HAP-1 (cell line): ENCODE results near the gene GSTA2.
A peak's percentile ranks its signal among the peaks of the same experiment; 100 is the strongest.
"Not testable (repeated sequence)": the region's sequence is repeated elsewhere in the genome, so short reads cannot be mapped to it uniquely, and the experiment has no call there.

Source experiments
- DNase-seq, 2 experiments: peaks; one replicate each; pipeline ENCODE4 v3.0.0-alpha.2; 2016 to 2020; ENCODE audit warnings: low spot score in 2 of 2
- H3K27me3 ChIP-seq: fragments of 250-450 bp; sonication (Bioruptor Pico); 2 replicates; pipeline ENCODE4 v1.5.1; 2020; ENCODE audit warnings: low read depth, mild to moderate bottlenecking, moderate library complexity
- H3K36me3 ChIP-seq: fragments of 250-450 bp; sonication (Bioruptor Pico); replicated peaks from 2 replicates; pipeline ENCODE4 v1.5.1; 2020; ENCODE audit warnings: mild to moderate bottlenecking
- H3K4me1 ChIP-seq: fragments of 250-450 bp; sonication (Bioruptor Pico); 2 replicates; pipeline ENCODE4 v1.5.1; 2020; ENCODE audit warnings: mild to moderate bottlenecking
- H3K4me3 ChIP-seq: fragments of 250-450 bp; sonication (Bioruptor Pico); 2 replicates; pipeline ENCODE4 v1.5.1; 2020; ENCODE audit warnings: mild to moderate bottlenecking, moderate library complexity
- H3K9me3 ChIP-seq: fragments of 250-450 bp; sonication (Bioruptor Pico); 2 replicates; pipeline ENCODE4 v1.5.1; 2020; ENCODE audit warnings: mild to moderate bottlenecking, moderate library complexity
- in situ Hi-C: fragments of 300-500 bp; cut with MboI; formaldehyde crosslinking; loops from 3 replicates; pipeline ENCODE4 v1.14.3; 2020; ENCODE audit warnings: low sequenced_read_pairs, inconsistent platforms, mixed read lengths

The GSTA2 gene

DNA sequence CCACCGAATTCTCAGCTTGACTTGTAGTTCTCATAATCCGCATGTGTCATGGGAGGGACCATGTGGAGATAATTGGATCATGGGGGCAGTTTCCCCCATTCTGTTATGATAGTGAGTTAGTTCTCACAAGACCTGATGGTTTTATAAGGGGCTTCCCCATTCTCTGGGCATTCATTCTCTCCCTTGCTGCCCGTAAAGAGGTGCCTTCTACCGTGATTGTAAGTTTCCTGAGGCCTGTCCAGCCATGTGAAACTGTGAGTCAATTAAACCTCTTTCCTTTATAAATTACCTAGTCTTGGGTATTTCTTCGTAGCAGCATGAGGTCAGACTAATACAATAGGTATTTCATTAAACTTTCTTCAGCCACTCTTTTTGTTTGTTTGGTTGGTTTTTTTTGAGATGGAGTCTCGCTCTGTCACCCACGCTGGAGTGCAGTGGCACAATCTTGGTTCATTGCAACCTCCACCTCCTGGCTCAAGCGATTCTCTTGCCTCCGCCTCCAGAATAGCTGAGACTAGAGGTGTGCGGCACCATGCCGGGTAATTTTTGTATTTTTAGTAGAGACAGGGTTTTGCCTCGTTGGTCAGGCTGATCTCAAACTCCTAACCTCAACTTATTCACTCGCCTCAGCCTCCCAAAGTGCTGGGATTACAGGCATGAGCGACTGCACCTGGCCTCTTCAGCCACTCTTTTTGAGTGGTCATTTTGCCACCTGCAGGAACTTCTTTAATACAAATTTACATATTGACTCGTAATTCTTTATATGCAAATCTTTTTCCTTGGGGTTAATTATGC lies 36.3 kb downstream of the GSTA2 start:
- peaks cover 12% of the 10 kb centered on the region for H3K4me1 ChIP-seq
- H3K27me3 ChIP-seq, result no peaks in the 10 kb centered on the region
- H3K9me3 ChIP-seq, result no peaks in the 10 kb centered on the region
- no peaks in the 10 kb centered on the region for H3K36me3 ChIP-seq
- no peak overlapping the region for H3K4me3 ChIP-seq
- no peak for DNase-seq
- in situ Hi-C loops, result loop anchor here (10.0 kb wide), 1 partner anchor 78 kb away; the partner anchor contains the start of gene GSTA1

DNA sequence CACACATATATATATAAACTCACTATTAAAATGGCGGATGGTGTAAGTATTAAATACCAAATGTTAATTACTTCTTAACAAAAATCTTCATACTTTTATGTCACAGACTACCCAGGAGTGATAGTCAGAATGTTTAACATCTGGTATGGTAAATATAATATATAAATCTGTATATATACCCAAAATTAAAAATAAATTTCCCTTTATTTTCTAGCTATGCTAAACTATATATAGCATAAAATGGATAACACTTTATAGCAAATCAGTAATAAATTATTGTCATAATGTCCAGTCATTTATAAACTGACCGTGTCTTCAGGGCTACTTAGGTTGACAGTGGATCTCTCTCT lies 37.1 kb downstream of the GSTA2 start:
- in situ Hi-C loops, result loop anchor here (10.0 kb wide), 1 partner anchor 79 kb away; the partner anchor contains the start of gene GSTA1

DNA sequence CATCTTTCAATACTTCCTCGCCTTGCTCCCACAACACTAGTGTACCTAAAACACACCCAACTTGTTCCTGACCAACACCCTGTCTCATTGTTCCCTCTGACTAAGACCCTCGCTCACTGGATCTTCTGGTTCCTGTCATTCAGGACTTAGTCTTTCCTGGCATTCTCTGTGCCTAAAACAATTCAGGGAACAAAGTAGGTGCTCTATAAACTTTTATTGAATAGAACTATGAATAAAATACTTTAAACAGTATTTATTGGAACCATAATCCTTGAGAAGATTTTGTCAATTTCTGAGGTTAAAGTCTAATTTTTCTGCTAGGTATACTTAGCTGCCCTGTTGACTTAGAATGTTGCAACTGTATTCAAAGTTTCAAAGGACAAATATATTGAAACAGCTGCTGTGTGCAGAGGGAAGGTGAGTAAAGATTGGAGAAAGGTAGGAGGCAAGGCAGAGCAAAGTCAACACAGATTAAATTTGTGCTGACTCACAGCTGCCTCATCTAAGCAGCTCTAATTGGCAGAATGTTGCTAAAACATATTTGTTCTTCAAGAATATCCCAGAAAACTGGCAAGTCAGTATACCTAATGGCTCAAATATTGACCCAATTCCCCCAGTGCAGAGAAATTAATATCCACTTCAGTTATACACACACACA lies 37.6 kb downstream of the GSTA2 start:
- Histone ChIP-seq H3K4me1 (peaks cover 3% of the 10 kb centered on the region; the same call in 1 of the 2 replicates), H3K9me3 (no peaks in the 10 kb centered on the region), H3K4me3 (no peak overlapping the region), H3K27me3 (no peaks in the 10 kb centered on the region), H3K36me3 (no peaks in the 10 kb centered on the region)
- DNase-seq, result no peak
- in situ Hi-C loops, result loop anchor here (10.0 kb wide), 1 partner anchor 79 kb away; the partner anchor contains the start of gene GSTA1

More for the DNA sequence above, 37.1 kb downstream of the GSTA2 start:
- no peak for DNase-seq
- H3K4me1 ChIP-seq, result peaks cover 6% of the 10 kb centered on the region
- H3K4me3 ChIP-seq, result no peak overlapping the region
- H3K9me3 ChIP-seq, result no peaks in the 10 kb centered on the region
- H3K36me3 ChIP-seq, result no peaks in the 10 kb centered on the region
- H3K27me3 ChIP-seq, result no peaks in the 10 kb centered on the region

DNA sequence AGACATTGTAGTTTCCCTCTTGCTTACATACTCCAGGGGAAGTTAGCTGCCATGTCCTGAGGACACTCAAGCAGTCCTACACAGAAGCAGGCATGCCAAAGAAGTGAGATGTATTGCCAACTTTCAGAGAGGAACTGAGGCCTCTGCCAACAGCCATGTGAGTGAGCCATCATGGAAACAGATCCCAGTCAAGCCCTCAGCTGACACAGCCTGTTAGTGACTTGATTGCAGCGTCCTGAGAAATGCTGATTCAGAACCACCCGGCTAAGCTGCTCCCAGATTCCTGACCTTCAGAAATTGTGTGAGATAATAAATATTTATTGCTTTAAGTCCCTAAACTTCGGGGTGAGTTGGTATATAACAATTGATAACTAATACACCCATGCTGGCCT lies 38.1 kb downstream of the GSTA2 start:
- no peak for DNase-seq
- peaks cover 3% of the 10 kb centered on the region; the same call in 1 of the 2 replicates for H3K4me1 ChIP-seq
- no peaks in the 10 kb centered on the region for H3K9me3 ChIP-seq
- no peaks in the 10 kb centered on the region for H3K27me3 ChIP-seq
- in situ Hi-C loops, result loop anchor here (10.0 kb wide), 1 partner anchor 80 kb away; the partner anchor contains the start of gene GSTA1
- no peaks in the 10 kb centered on the region for H3K36me3 ChIP-seq
- H3K4me3 ChIP-seq, result no peak overlapping the region

DNA sequence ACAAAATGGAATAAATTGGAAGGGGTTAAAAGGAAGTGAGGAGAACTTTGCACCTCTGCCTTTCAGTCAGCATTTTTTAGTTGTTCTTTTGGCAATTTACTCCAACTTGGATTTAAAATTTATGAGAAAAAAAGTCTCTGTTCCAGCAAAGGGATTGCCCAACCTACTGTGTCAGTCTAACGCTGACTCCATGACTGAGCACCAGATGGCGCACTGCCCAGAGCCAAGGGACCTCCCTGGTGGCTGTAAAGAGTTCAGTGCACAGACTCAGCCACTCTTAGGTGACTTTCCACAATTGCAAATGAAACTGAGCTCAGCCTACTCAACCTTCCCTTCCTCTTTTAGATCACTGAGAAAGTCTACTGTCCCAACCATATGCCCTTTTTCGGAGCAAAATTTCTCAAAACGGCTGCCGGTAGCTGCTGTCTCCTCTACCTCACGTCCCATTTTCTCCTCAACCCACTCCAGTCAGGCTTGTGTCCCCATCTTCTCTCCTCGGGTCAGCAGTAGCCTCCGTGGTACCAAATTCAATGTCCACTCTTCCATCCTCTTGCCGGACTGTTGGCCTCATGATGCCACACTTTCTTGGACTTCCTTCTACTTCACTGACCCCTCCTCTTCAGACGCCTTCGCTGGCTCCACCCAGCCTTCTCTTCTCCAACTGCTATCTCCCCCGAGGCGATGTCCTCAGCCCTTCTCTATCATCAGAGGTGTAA lies 38.7 kb downstream of the GSTA2 start:
- Histone ChIP-seq H3K4me3 (no peak overlapping the region), H3K9me3 (no peaks in the 10 kb centered on the region), H3K27me3 (no peaks in the 10 kb centered on the region), H3K36me3 (no peaks in the 10 kb centered on the region), H3K4me1 (peaks cover 3% of the 10 kb centered on the region; the same call in 1 of the 2 replicates)
- DNase-seq, result peak; percentile 56 to 89
- in situ Hi-C loops, result loop anchor here (10.0 kb wide), 1 partner anchor 80 kb away; the partner anchor contains the start of gene GSTA1

DNA sequence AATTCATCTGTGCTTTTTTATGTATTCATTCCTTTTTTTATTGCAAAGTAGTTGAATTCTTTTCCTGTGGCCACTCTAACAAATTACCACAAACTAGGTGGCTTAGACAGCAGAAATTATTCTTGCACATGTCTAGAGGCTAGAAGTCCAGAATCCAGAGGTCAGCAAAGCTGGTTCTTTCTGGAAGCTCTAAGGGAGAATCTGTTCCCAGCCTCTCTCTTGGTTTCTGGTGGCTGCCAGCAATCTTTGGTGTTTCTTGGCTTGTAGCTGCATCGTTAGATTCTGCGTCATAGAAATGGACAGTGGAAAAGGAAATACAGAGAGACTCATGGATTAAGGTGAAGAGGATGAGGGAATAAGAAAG lies 39.3 kb downstream of the GSTA2 start:
- no peaks in the 10 kb centered on the region for H3K9me3 ChIP-seq
- no peak overlapping the region for H3K4me3 ChIP-seq
- H3K27me3 ChIP-seq, result no peaks in the 10 kb centered on the region
- peaks cover 3% of the 10 kb centered on the region; the same call in 1 of the 2 replicates for H3K4me1 ChIP-seq
- DNase-seq, result no peak
- H3K36me3 ChIP-seq, result no peaks in the 10 kb centered on the region
- in situ Hi-C loops, result loop anchor here (10.0 kb wide), 1 partner anchor 81 kb away; the partner anchor contains the start of gene GSTA1

DNA sequence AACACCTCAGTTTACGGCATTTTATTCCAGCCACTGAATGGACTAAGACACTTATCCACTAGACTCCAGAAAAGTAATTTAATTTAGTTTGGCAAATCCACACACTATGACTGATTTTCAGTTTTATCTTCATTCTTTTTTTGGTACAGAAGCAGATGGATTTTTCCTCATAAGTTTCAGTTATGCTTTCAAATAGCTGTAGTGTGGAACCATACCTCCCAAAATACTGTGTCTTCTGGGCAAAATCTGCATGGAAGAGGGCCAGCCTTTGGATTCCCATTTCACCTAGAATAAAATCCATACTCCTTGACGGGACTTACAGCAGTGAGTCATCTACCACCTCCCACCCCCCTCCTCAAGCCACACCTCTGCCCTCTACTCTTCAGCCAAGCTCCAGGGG lies 43.0 kb downstream of the GSTA2 start:
- Histone ChIP-seq H3K4me3 (no peak overlapping the region), H3K9me3 (no peaks in the 10 kb centered on the region), H3K4me1 (peaks cover 3% of the 10 kb centered on the region; the same call in 1 of the 2 replicates), H3K36me3 (no peaks in the 10 kb centered on the region), H3K27me3 (no peaks in the 10 kb centered on the region)
- in situ Hi-C loops, result loop anchor here (10.0 kb wide), 1 partner anchor 84 kb away; the partner anchor contains the start of gene GSTA1
- no peak for DNase-seq

DNA sequence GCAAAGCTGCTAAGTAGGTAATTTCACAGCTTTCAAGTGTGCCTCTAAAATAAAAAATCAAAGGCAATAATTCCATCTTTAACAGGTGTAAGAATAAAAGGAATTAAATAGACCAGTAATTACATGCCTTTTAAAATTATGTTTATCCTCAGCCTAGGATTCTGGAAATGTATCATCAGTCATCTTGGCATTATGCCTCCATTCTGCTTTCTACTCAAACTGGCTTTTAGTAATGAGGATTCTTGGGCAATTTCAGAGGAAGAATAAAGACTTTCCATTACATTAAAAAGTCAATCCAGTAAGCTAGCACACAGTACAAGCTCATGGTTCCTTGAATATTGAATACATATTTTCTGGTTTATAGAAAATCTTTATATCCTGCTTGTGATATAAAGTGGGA lies 44.7 kb downstream of the GSTA2 start:
- Histone ChIP-seq H3K27me3 (no peaks in the 10 kb centered on the region), H3K36me3 (no peaks in the 10 kb centered on the region), H3K9me3 (no peaks in the 10 kb centered on the region), H3K4me3 (no peak overlapping the region), H3K4me1 (no peaks in the 10 kb centered on the region)
- DNase-seq, result no peak
- in situ Hi-C loops, result no loop called here

DNA sequence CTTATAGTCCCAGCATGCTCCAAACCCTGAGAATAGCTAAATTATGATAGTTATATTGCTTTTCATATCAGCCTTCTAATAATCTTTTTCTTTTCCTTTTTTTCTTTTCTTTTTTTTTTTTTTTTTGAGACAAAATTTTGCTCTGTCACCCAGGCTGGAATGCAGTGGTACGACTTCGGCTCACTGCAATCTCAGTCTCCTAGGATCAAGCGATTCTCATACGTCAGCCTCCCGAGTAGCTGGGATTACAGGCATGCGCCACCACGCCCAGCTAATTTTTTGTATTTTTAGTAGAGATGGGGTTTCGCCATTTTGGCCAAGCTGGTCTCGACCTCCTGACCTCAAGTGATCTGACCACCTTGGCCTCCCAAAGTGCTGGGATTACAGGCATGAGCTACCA lies 48.5 kb downstream of the GSTA2 start:
- H3K4me3 ChIP-seq, H3K36me3 ChIP-seq, H3K4me1 ChIP-seq, in situ Hi-C loops, H3K9me3 ChIP-seq, H3K27me3 ChIP-seq, DNase-seq: not testable (repeated sequence)

DNA sequence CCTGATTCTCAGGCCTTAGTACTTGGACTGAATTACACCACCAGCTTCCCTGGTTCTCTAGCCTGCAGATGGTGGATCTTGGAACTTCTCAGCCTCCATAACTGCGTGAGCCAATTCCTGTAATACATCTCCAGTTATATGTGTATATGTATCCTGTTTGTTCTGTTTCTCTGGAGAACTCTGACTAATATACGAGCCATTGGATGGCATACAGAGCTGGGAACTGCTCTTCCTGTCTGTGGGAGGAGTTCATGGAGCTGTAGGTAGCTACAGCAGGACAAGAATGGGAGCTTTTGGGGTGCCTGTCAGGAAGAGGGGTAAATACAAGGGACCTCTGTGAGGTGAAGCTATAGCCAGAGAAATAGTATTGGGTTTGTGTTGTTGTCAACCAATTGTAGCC lies 51.1 kb downstream of the GSTA2 start:
- in situ Hi-C loops, result no loop called here
- no peaks in the 10 kb centered on the region for H3K9me3 ChIP-seq
- H3K4me3 ChIP-seq, result no peak overlapping the region
- no peaks in the 10 kb centered on the region for H3K4me1 ChIP-seq
- H3K27me3 ChIP-seq, result no peaks in the 10 kb centered on the region
- H3K36me3 ChIP-seq, result no peaks in the 10 kb centered on the region
- DNase-seq, result no peak

DNA sequence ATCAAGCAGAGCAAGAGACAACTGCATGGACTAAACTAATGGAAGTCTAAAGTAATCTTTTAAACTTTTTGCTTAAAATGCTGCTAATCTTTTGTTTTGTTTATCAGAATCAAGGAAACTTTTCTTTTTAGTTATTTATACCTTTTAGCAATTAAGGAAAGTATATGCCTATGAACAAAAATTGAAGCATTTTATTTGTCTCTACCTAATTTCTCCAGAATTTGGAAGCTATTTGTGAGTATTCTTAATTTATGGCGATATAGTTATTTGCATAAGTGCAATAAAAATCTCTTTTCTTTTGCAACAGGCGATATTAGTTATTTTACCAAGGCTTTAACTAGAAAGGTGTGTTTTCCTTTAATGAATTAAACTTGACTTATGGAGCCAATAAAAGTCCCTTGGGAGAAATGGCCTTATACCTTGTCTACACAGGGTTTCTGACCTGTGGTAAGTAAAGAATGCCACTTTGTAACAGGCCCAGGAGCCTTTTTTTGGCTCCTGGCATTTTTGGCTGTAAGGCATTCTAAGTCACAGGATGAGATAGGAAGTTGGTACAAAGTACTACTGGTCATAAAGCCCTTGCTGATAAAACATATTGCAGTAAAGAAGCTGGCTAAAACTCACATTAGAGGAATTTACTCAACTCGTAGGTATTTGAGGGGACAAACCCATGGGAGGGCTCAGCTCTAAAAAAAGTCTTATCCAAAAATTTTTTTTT lies 55.2 kb downstream of the GSTA2 start:
- no peak for DNase-seq
- no peaks in the 10 kb centered on the region for H3K36me3 ChIP-seq
- H3K4me3 ChIP-seq, result no peak overlapping the region
- in situ Hi-C loops, result no loop called here
- H3K4me1 ChIP-seq, result peaks cover 7% of the 10 kb centered on the region
- no peaks in the 10 kb centered on the region for H3K27me3 ChIP-seq
- no peaks in the 10 kb centered on the region for H3K9me3 ChIP-seq

DNA sequence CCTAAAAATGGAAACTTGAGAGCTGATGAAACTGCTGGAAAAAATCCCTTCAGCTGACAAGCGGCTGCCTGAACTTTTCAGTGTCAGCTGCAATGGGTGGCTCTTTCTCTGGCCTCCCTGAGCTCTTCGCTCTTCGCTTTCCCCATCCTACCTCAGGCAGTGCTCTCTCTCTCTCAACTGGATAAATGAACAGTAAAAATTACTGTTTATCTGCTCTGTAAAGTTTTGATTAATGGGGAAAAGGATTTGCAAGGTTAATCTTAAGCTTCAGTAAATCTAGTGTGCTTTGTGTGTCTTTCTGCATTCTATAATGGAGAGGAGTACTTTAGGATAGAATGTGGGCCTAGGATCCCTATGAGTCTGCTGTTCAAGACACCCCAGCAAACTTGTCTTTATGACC lies 57.3 kb downstream of the GSTA2 start:
- Histone ChIP-seq H3K9me3 (no peaks in the 10 kb centered on the region), H3K27me3 (no peaks in the 10 kb centered on the region), H3K4me3 (no peak overlapping the region), H3K4me1 (peaks cover 7% of the 10 kb centered on the region), H3K36me3 (no peaks in the 10 kb centered on the region)
- no peak for DNase-seq
- in situ Hi-C loops, result no loop called here

DNA sequence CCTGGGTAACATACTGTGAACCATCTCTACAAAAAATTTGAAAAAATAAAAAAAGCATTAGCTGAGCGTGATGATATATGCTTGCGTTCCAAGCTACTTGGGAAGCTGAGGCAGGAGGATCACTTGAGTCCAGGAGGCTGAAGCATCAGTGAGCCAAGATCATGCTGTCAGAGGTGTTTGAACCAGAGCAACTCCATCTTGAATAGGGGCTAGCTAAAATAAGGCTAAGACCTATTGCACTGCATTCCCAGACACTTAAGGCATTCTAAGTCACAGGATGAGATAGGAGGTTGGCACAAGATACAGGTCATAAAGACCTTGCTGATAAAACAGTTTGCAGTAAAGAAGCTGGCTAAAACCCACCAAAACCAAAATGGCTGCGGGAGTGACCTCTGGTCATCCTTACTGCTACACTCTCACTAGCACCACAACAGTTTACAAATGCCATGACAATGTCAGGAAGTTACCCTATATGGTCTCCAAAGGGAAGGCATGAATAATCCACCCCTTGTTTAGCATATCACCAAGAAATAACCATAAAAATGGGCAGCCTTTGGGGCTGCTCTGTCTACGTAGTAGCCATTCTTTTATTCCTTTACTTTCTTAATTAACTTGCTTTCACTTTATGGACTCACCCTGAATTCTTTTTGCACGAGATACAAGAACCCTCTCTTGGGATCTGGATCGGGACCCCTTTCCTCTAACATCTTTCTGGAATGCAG lies 58.3 kb downstream of the GSTA2 start:
- H3K4me3 ChIP-seq, H3K9me3 ChIP-seq, H3K27me3 ChIP-seq, DNase-seq, in situ Hi-C loops, H3K4me1 ChIP-seq, H3K36me3 ChIP-seq: not testable (repeated sequence)
